Endothelial cell of umbilical vein (primary cell): ENCODE data around the gene UBE2E3. TPM values are rescaled to one million over a fixed set of nuclear protein-coding genes. Genes with fewer than 3 reads are reported as not detected.

Experiments
- BruUV-seq: library from RNA; stranded (reverse); fragments of 400-500 nt; replicated peaks from 2 replicates; lab custom pipeline; 2021; lab: Mats Ljungman, UMichigan
- CTCF ChIA-PET: fragments of 300-600, 350-600 bp; sonication (Branson Sonifier 250); formaldehyde crosslinking; loops from one replicate; lab custom pipeline; 2021; ENCODE audit warnings: antibody characterized with exemption, inconsistent platforms; lab: Charles Lee
- POLR2A ChIA-PET: fragments of 300-600, 350-600 bp; sonication (Branson Sonifier 250); formaldehyde crosslinking; loops from one replicate; lab custom pipeline; 2021; ENCODE audit warnings: antibody characterized with exemption, inconsistent platforms; lab: Charles Lee
- DNase-seq: peaks from one replicate; pipeline ENCODE4 v3.0.0-alpha.2; 2011; ENCODE audit warnings: low read depth, low spot score
- FAIRE-seq: peaks from 2 replicates; lab custom pipeline; 2011; peaks lifted over from hg19 to GRCh38; lab: Jason Lieb, UNC
- H2AFZ ChIP-seq: 2 replicates; pipeline ENCODE4 v1.6.0; 2012; ENCODE audit warnings: low read depth, low read length, control low read depth, inconsistent platforms
- H3K27ac ChIP-seq: 2 replicates; pipeline ENCODE4 v1.5.1; 2011; ENCODE audit warnings: low read depth, mild to moderate bottlenecking, control low read depth, low read length, moderate library complexity; ENCODE audit not compliant: insufficient read depth
- H3K27me3 ChIP-seq, 2 experiments: 2 replicates each; pipeline versions ENCODE4 v1.6.0 to v1.6.1; 2011; ENCODE audit warnings: low read length in 2 of 2, mixed read lengths in 1 of 2; ENCODE audit not compliant: control insufficient read depth in 2 of 2, insufficient read depth in 2 of 2
- H3K36me3 ChIP-seq, 2 experiments: 2 replicates in 1 of 2; 3 replicates in 1 of 2; pipeline ENCODE4 v1.5.1; 2011; ENCODE audit warnings: low read length in 2 of 2, mild to moderate bottlenecking in 1 of 2, moderate library complexity in 1 of 2; ENCODE audit not compliant: control insufficient read depth in 2 of 2, insufficient read depth in 2 of 2; ENCODE audit errors: extremely low read depth in 1 of 2
- H3K4me1 ChIP-seq: 3 replicates; pipeline ENCODE4 v1.5.1; 2011; ENCODE audit warnings: mild to moderate bottlenecking, low read length; ENCODE audit not compliant: control insufficient read depth, insufficient read depth; ENCODE audit errors: extremely low read depth
- H3K4me2 ChIP-seq: 2 replicates; pipeline ENCODE4 v1.6.1; 2011; ENCODE audit warnings: low read length, control low read depth, mixed read lengths; ENCODE audit not compliant: insufficient read depth
- H3K4me3 ChIP-seq, 3 experiments: fragments of 200-600 bp in 1 of 3; sonication (generic), shearing (Covaris generic) in 1 of 3; replicated peaks in 1 of 3; 2 replicates each; pipeline ENCODE4 v1.5.1; 2011 to 2016; ENCODE audit warnings: control low read depth in 3 of 3, low read length in 3 of 3, mild to moderate bottlenecking in 2 of 3, inconsistent platforms in 1 of 3, low read depth in 1 of 3, moderate library complexity in 1 of 3; ENCODE audit not compliant: insufficient read depth in 1 of 3
- H3K79me2 ChIP-seq: 2 replicates; pipeline ENCODE4 v1.6.0; 2012; ENCODE audit warnings: low read length, inconsistent platforms; ENCODE audit not compliant: control insufficient read depth, insufficient read depth
- H3K9ac ChIP-seq: replicated peaks from 2 replicates; pipeline ENCODE3; 2011; ENCODE audit warnings: low read length, control low read depth; ENCODE audit not compliant: insufficient read depth; ENCODE audit errors: extremely low read depth
- H3K9me1 ChIP-seq: replicated peaks from 3 replicates; pipeline ENCODE4 v1.6.0; 2011; ENCODE audit warnings: mild to moderate bottlenecking, low read length; ENCODE audit not compliant: control insufficient read depth, insufficient read depth; ENCODE audit errors: extremely low read depth
- H3K9me3 ChIP-seq: replicated peaks from 2 replicates; pipeline ENCODE4 v1.5.1; 2012; ENCODE audit warnings: low read length, inconsistent platforms; ENCODE audit not compliant: control insufficient read depth, insufficient read depth
- H4K20me1 ChIP-seq: replicated peaks from 2 replicates; pipeline ENCODE3; 2011; ENCODE audit warnings: mild to moderate bottlenecking, low read length; ENCODE audit not compliant: control insufficient read depth, insufficient read depth; ENCODE audit errors: extremely low read depth
- EZH2 ChIP-seq: IDR thresholded peaks from 2 replicates; pipeline ENCODE4 v1.6.1; 2012; ENCODE audit warnings: borderline replicate concordance, low read depth, mild to moderate bottlenecking, moderate library complexity, low read length, inconsistent platforms; ENCODE audit not compliant: severe bottlenecking
- FOS ChIP-seq: IDR thresholded peaks from 2 replicates; pipeline ENCODE4 v1.6.1; 2011; ENCODE audit warnings: mild to moderate bottlenecking, low read length, moderate library complexity, borderline replicate concordance; ENCODE audit not compliant: insufficient read depth
- GATA2 ChIP-seq: IDR thresholded peaks from 2 replicates; pipeline ENCODE4 v1.7.0; 2011; ENCODE audit warnings: low read depth, mild to moderate bottlenecking, moderate library complexity, mixed read lengths, low read length; ENCODE audit not compliant: insufficient read length, insufficient read depth
- JUN ChIP-seq: IDR thresholded peaks from 2 replicates; pipeline ENCODE4 v1.6.1; 2011; ENCODE audit warnings: borderline replicate concordance, low read depth; ENCODE audit not compliant: insufficient read length, insufficient read depth
- MYC ChIP-seq: IDR thresholded peaks from one replicate; pipeline ENCODE4 v1.6.1; 2011; ENCODE audit warnings: mild to moderate bottlenecking, low read depth, low read length
- POLR2A ChIP-seq: IDR thresholded peaks from 2 replicates; pipeline ENCODE4 v1.6.1; 2012; ENCODE audit warnings: low read depth, mild to moderate bottlenecking, control low read depth, low read length
- POLR2AphosphoS5 ChIP-seq: IDR thresholded peaks from 2 replicates; pipeline ENCODE4 v1.6.1; 2012; ENCODE audit warnings: low read depth, mild to moderate bottlenecking, control low read depth, low read length, moderate library complexity; ENCODE audit not compliant: insufficient read depth
- dilution Hi-C: fragments of 300-500 bp; cut with MboI; formaldehyde crosslinking; loops from one replicate; pipeline ENCODE4 v1.15.0; 2019; ENCODE audit warnings: low sequenced_read_pairs; ENCODE audit not compliant: extremely low pct_ligation_motif_present
- intact Hi-C: fragments of 100-400 bp; cut with micrococcal nuclease; formaldehyde crosslinking; loops from one replicate; pipeline ENCODE4 v1.10.0; 2022
- polyA plus RNA-seq, 4 experiments: library from polyadenylated mRNA; depleted of rRNA in 3 of 4; stranded (reverse) in 3 of 4; unstranded in 1 of 4; fragments of >200 nt; gene quantifications; 2 replicates each; pipeline versions ENCODE4 v1.2.1 to v1.2.3, GENCODE V29; 2011 to 2012; ENCODE audit warnings: missing spikeins in 1 of 4
- total RNA-seq: library from RNA; stranded (reverse); gene quantifications from 2 replicates; pipeline ENCODE4 v1.2.3, GENCODE V29; 2021
- TF ChIP-seq, protein P1 (sequence below), 2 donors: IDR thresholded peaks; 1 replicate in 1 of 2; 2 replicates in 1 of 2; pipeline ENCODE4 v1.5.1; 2011; ENCODE audit warnings: low read length in 2 of 2, mild to moderate bottlenecking in 2 of 2, moderate library complexity in 2 of 2, control low read depth in 1 of 2, inconsistent platforms in 1 of 2, low read depth in 1 of 2; ENCODE audit not compliant: insufficient read depth in 1 of 2; ENCODE audit errors: extremely low read depth in 1 of 2
- TF ChIP-seq, protein P2 (sequence below): IDR thresholded peaks from 2 replicates; pipeline ENCODE4 v1.6.1; 2011; ENCODE audit not compliant: insufficient read depth, insufficient read length

The UBE2E3 gene
- total and polyA plus RNA-seq, 2 donors (not counting 3 experiments of a cell fraction or from before 2014, with no cell fraction given), result 81.5 to 107 TPM

DNA sequence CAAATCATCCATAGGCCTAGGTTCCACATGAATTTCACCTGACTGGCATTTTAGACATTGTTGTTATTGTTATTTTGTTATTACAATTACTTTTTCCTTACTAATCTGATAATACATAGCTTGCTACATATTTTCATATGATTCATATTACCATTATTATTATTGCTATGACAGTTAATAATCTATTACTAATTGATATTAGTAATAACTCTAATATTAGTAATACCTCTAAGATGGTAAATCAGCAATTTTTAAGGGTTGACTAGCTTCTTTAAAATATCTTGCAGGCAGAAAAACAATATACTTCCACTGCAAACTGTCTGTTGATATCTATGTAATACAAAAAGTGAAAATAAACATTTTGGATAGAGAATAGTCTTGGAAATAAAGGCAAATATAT, 48.6 kb upstream of the UBE2E3 start:
- intact Hi-C loops, result loop anchor here (10.0 kb wide), 1 partner anchor 233 kb away; no protein-coding TSS in a partner anchor
- Histone ChIP-seq H4K20me1 (no peaks in the 10 kb centered on the region), H3K4me2 (no peak overlapping the region), H3K9ac (no peak overlapping the region), H3K27me3 (peaks cover 0 to 3% of the 10 kb centered on the region in 2 experiments), H3K4me1 (no peaks in the 10 kb centered on the region), H3K9me1 (no peaks in the 10 kb centered on the region), H3K79me2 (no peaks in the 10 kb centered on the region), H3K27ac (no peak overlapping the region), H3K36me3 (no peaks in the 10 kb centered on the region), H3K4me3 (no peak overlapping the region), H3K9me3 (no peaks in the 10 kb centered on the region), H2AFZ (no peak overlapping the region)
- dilution Hi-C loops, result no loop called here
- TF ChIP-seq, protein P1, sequence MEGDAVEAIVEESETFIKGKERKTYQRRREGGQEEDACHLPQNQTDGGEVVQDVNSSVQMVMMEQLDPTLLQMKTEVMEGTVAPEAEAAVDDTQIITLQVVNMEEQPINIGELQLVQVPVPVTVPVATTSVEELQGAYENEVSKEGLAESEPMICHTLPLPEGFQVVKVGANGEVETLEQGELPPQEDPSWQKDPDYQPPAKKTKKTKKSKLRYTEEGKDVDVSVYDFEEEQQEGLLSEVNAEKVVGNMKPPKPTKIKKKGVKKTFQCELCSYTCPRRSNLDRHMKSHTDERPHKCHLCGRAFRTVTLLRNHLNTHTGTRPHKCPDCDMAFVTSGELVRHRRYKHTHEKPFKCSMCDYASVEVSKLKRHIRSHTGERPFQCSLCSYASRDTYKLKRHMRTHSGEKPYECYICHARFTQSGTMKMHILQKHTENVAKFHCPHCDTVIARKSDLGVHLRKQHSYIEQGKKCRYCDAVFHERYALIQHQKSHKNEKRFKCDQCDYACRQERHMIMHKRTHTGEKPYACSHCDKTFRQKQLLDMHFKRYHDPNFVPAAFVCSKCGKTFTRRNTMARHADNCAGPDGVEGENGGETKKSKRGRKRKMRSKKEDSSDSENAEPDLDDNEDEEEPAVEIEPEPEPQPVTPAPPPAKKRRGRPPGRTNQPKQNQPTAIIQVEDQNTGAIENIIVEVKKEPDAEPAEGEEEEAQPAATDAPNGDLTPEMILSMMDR (IDR thresholded peaks at IDR 0.05; ENCODE audit: extremely low read depth in 1 of 2, insufficient read depth in 1 of 2, low read depth in 1 of 2, low read length in 2 of 2), result no peak
- TF ChIP-seq EZH2 (no peak), FOS (no peak), JUN (no peak)
- TF ChIP-seq, protein P2, sequence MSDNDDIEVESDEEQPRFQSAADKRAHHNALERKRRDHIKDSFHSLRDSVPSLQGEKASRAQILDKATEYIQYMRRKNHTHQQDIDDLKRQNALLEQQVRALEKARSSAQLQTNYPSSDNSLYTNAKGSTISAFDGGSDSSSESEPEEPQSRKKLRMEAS, result no peak
- no peak for FAIRE-seq
- ChIA-PET CTCF (interaction anchor here (0.6 kb wide), 1 partner anchor 15 kb away, joined by 3 read pairs; no protein-coding TSS in a partner anchor), POLR2A (no interaction called here)
- DNase-seq, result no peak
- no TSS peak for BruUV-seq

DNA sequence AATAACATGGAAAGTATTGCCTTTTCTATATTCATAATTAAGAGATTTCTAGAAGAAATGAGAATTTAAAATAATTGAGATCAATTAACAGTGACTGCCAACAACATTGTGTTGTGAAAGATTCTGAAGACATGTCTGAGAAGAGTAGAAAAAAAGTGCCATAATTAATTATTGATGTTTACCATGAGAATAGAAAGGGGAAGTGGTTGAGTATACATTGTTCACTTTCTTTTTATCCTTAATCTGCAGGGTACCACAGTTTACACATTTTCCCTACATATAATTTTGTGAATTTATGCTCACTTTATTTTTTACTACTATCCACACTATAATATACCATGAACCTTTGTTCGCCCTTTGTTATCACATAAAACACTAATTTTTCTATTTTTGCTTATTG, 47.1 kb upstream of the UBE2E3 start:
- ChIA-PET POLR2A (no interaction called here), CTCF (no interaction called here)
- H3K4me2 ChIP-seq, result no peak overlapping the region
- no peaks in the 10 kb centered on the region for H4K20me1 ChIP-seq
- no peaks in the 10 kb centered on the region for H3K9me3 ChIP-seq
- H3K9ac ChIP-seq, result no peak overlapping the region
- H2AFZ ChIP-seq, result no peak overlapping the region
- H3K27me3 ChIP-seq, result peaks cover 0 to 3% of the 10 kb centered on the region in 2 experiments
- H3K79me2 ChIP-seq, result no peaks in the 10 kb centered on the region
- no TSS peak for BruUV-seq
- FAIRE-seq (no peak), DNase-seq (no peak)
- H3K27ac ChIP-seq, result no peak overlapping the region
- intact Hi-C loops (loop anchor here (10.0 kb wide), 1 partner anchor 231 kb away; no protein-coding TSS in a partner anchor), dilution Hi-C loops (no loop called here)
- no peaks in the 10 kb centered on the region for H3K36me3 ChIP-seq
- H3K4me3 ChIP-seq, result no peak overlapping the region
- no peaks in the 10 kb centered on the region for H3K9me1 ChIP-seq
- TF ChIP-seq, protein P1 (IDR thresholded peaks at IDR 0.05; ENCODE audit: extremely low read depth in 1 of 2, insufficient read depth in 1 of 2, low read depth in 1 of 2, low read length in 2 of 2), result no peak
- TF ChIP-seq FOS (no peak), POLR2A (no peak), JUN (no peak), POLR2AphosphoS5 (no peak), MYC (no peak), EZH2 (no peak), GATA2 (no peak)
- TF ChIP-seq, protein P2, result no peak
- no peaks in the 10 kb centered on the region for H3K4me1 ChIP-seq
